WTC11 (cell line): ENCODE data around the gene KRTCAP3. TPM values are rescaled to one million over a fixed set of nuclear protein-coding genes. Genes with fewer than 3 reads are reported as not detected.

Experiments
- ATAC-seq: fragments of 200-7000 bp; cut with Tn5 transposase; 2 replicates; pipeline ENCODE4 v1.10.0; 2021; ENCODE audit warnings: mild to moderate bottlenecking, moderate library complexity
- CTCF ChIA-PET: fragments of 300-600 bp; sonication (Branson Sonifier 250); formaldehyde crosslinking; loops from one replicate; lab custom pipeline; 2021; ENCODE audit warnings: antibody characterized with exemption; lab: Charles Lee
- POLR2A ChIA-PET: fragments of 350-600 bp; sonication (Branson Sonifier 250); formaldehyde crosslinking; loops from one replicate; lab custom pipeline; 2021; ENCODE audit warnings: antibody characterized with exemption; lab: Charles Lee
- DNase-seq: peaks from one replicate; pipeline ENCODE4 v3.0.0; 2021; ENCODE audit warnings: low spot score
- H3K27ac Mint-ChIP-seq: 2 replicates; pipeline ENCODE4 v1.8.0; 2021; ENCODE audit warnings: mixed read lengths
- H3K27me3 Mint-ChIP-seq: 2 replicates; pipeline ENCODE4 v1.8.0; 2021; ENCODE audit warnings: low read depth, mild to moderate bottlenecking, moderate library complexity, mixed read lengths
- H3K36me3 Mint-ChIP-seq: 2 replicates; pipeline ENCODE4 v1.8.0; 2021; ENCODE audit warnings: mixed read lengths
- H3K4me1 Mint-ChIP-seq: 2 replicates; pipeline ENCODE4 v1.8.0; 2022; ENCODE audit warnings: mixed read lengths
- H3K4me3 Mint-ChIP-seq: 2 replicates; pipeline ENCODE4 v1.8.0; 2021; ENCODE audit warnings: mild to moderate bottlenecking, moderate library complexity, mixed read lengths
- H3K9me3 Mint-ChIP-seq: 2 replicates; pipeline ENCODE4 v1.8.0; 2021; ENCODE audit warnings: mixed read lengths
- ATF1 ChIP-seq: sonication (generic); formaldehyde crosslinking; IDR thresholded peaks from 2 replicates; pipeline ENCODE4 v1.8.1; 2023; ENCODE audit warnings: mild to moderate bottlenecking, moderate library complexity, missing genetic modification reagents
- CREM ChIP-seq: sonication (generic); formaldehyde crosslinking; IDR thresholded peaks from 2 replicates; pipeline ENCODE4 v1.8.1; 2022; ENCODE audit warnings: mild to moderate bottlenecking, missing genetic modification reagents, moderate library complexity
- ESRRA ChIP-seq: sonication (generic); formaldehyde crosslinking; IDR thresholded peaks from 2 replicates; pipeline ENCODE4 v1.8.1; 2022; ENCODE audit warnings: mild to moderate bottlenecking, missing genetic modification reagents, borderline replicate concordance
- ETV6 ChIP-seq: sonication (generic); formaldehyde crosslinking; IDR thresholded peaks from 2 replicates; pipeline ENCODE4 v1.8.1; 2022; ENCODE audit warnings: mild to moderate bottlenecking, missing genetic modification reagents
- FOXJ3 ChIP-seq: sonication (generic); formaldehyde crosslinking; IDR thresholded peaks from 2 replicates; pipeline ENCODE4 v1.9.0; 2021; ENCODE audit warnings: missing genetic modification reagents, mild to moderate bottlenecking, borderline replicate concordance
- GTF2I ChIP-seq: fragments of 250-450 bp; sonication (Bioruptor Pico); conservative IDR thresholded peaks from 2 replicates; pipeline ENCODE4 v1.4.0; 2021; ENCODE audit warnings: mild to moderate bottlenecking
- IRF2 ChIP-seq: sonication (generic); formaldehyde crosslinking; IDR thresholded peaks from 2 replicates; pipeline ENCODE4 v1.8.0; 2022; ENCODE audit warnings: low read depth, missing genetic modification reagents, borderline replicate concordance
- JUN ChIP-seq: sonication (generic); formaldehyde crosslinking; IDR thresholded peaks from 2 replicates; pipeline ENCODE4 v1.8.0; 2023; ENCODE audit warnings: mild to moderate bottlenecking, missing genetic modification reagents
- KAT7 ChIP-seq: sonication (generic); formaldehyde crosslinking; IDR thresholded peaks from 2 replicates; pipeline ENCODE4 v1.8.1; 2023; ENCODE audit warnings: missing genetic modification reagents, mild to moderate bottlenecking, borderline replicate concordance
- NFE2L1 ChIP-seq: sonication (generic); formaldehyde crosslinking; IDR thresholded peaks from 2 replicates; pipeline ENCODE4 v1.8.1; 2023; ENCODE audit warnings: missing genetic modification reagents
- PRRX2 ChIP-seq: fragments of 250-450 bp; sonication (Bioruptor Pico); IDR thresholded peaks from 2 replicates; pipeline ENCODE4 v1.8.0; 2021; ENCODE audit warnings: mild to moderate bottlenecking
- SMAD3 ChIP-seq: sonication (generic); formaldehyde crosslinking; IDR thresholded peaks from 2 replicates; pipeline ENCODE4 v1.8.0; 2022; ENCODE audit warnings: missing genetic modification reagents, mild to moderate bottlenecking, borderline replicate concordance
- SMAD4 ChIP-seq: sonication (generic); formaldehyde crosslinking; IDR thresholded peaks from 2 replicates; pipeline ENCODE4 v1.8.0; 2022; ENCODE audit warnings: mild to moderate bottlenecking, missing genetic modification reagents
- SP1 ChIP-seq: sonication (generic); formaldehyde crosslinking; conservative IDR thresholded peaks from 2 replicates; pipeline ENCODE4 v1.8.1; 2022; ENCODE audit warnings: missing genetic modification reagents
- TEAD1 ChIP-seq: sonication (generic); formaldehyde crosslinking; IDR thresholded peaks from 2 replicates; pipeline ENCODE4 v1.8.0; 2022; ENCODE audit warnings: mild to moderate bottlenecking, missing genetic modification reagents
- TEAD4 ChIP-seq: sonication (generic); formaldehyde crosslinking; IDR thresholded peaks from 2 replicates; pipeline ENCODE4 v1.8.0; 2022; ENCODE audit warnings: mild to moderate bottlenecking, missing genetic modification reagents
- TP53 ChIP-seq: sonication (generic); formaldehyde crosslinking; IDR thresholded peaks from 2 replicates; pipeline ENCODE4 v1.8.1; 2023; ENCODE audit warnings: mild to moderate bottlenecking, missing genetic modification reagents
- ZBTB21 ChIP-seq: sonication (generic); formaldehyde crosslinking; IDR thresholded peaks from 2 replicates; pipeline ENCODE4 v1.8.1; 2023; ENCODE audit warnings: mild to moderate bottlenecking, missing genetic modification reagents, borderline replicate concordance
- ZNF263 ChIP-seq: sonication (generic); formaldehyde crosslinking; IDR thresholded peaks from 2 replicates; pipeline ENCODE4 v1.8.1; 2022; ENCODE audit warnings: low read depth, mild to moderate bottlenecking, moderate library complexity, missing genetic modification reagents
- ZNF317 ChIP-seq: sonication (generic); formaldehyde crosslinking; IDR thresholded peaks from 2 replicates; pipeline ENCODE4 v1.8.1; 2023; ENCODE audit warnings: low read depth, mild to moderate bottlenecking, moderate library complexity, missing genetic modification reagents, borderline replicate concordance
- ZNF416 ChIP-seq: fragments of 250-450 bp; sonication (Bioruptor Pico); IDR thresholded peaks from 2 replicates; pipeline ENCODE4 v1.9.0; 2021; ENCODE audit warnings: mild to moderate bottlenecking, inconsistent platforms
- total RNA-seq: library from RNA; stranded (reverse); gene quantifications from 3 replicates; pipeline ENCODE4 v1.2.3, GENCODE V29; 2021
- TF ChIP-seq, protein P1 (sequence below): fragments of 250-450 bp; sonication (Bioruptor Pico); IDR thresholded peaks from 2 replicates; pipeline ENCODE4 v1.9.0; 2021; ENCODE audit warnings: mild to moderate bottlenecking
- TF ChIP-seq, protein P2 (sequence below): sonication (generic); formaldehyde crosslinking; IDR thresholded peaks from 2 replicates; pipeline ENCODE4 v1.8.1; 2022; ENCODE audit warnings: mild to moderate bottlenecking, missing genetic modification reagents, moderate library complexity, borderline replicate concordance
- TF ChIP-seq, protein P3 (sequence below): fragments of 250-450 bp; sonication (Bioruptor Pico); IDR thresholded peaks from 2 replicates; pipeline ENCODE4 v1.8.0; 2021; ENCODE audit warnings: mild to moderate bottlenecking
- TF ChIP-seq, protein P4 (sequence below): sonication (generic); formaldehyde crosslinking; IDR thresholded peaks from 2 replicates; pipeline ENCODE4 v1.8.0; 2023; ENCODE audit warnings: missing genetic modification reagents, mild to moderate bottlenecking, borderline replicate concordance
- TF ChIP-seq, protein P5 (sequence below): sonication (generic); formaldehyde crosslinking; IDR thresholded peaks from 2 replicates; pipeline ENCODE4 v1.8.1; 2023; ENCODE audit warnings: mild to moderate bottlenecking, missing genetic modification reagents
- TF ChIP-seq, protein P6 (sequence below): fragments of 250-450 bp; sonication (Bioruptor Pico); IDR thresholded peaks from 2 replicates; pipeline ENCODE4 v1.9.0; 2021; ENCODE audit warnings: mild to moderate bottlenecking

Gene KRTCAP3
- total RNA-seq, 1 experiment from 2014 or later = 41.9 TPM

DNA sequence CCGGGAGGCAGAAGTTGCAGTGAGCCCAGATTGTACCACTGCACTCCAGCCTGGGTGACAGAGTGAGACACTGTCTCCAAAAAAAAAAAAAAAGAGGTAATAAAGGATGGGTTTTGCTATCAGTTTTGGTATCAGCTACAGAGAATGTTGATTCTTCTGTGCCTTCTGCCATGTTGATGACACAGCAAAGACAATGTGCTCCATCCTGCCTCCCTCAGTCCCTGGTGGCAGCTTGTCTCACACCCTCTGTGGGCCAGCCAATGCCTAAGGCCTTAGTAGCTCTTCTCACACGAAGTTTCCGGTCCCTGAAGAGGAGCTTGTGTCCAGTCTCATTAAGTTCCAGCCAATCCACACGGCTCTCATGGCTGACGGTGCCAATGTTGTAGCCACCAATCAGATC lies 29.8 kb downstream of the KRTCAP3 start:
- POLR2A ChIA-PET = no interaction called here
- Mint-ChIP-seq H3K36me3 (peaks cover 15% of the 10 kb centered on the region), H3K4me3 (no peak overlapping the region), H3K27me3 (no peaks in the 10 kb centered on the region), H3K27ac (peak overlapping the region; percentile 58; the same call in 1 of the 2 replicates), H3K4me1 (no peaks in the 10 kb centered on the region), H3K9me3 (no peaks in the 10 kb centered on the region)
- CTCF ChIA-PET = no interaction called here
- TF ChIP-seq ZNF317 (CRISPR knock-in tag) = no peak
- TF ChIP-seq CREM (CRISPR knock-in tag) = no peak
- no peak for TF ChIP-seq PRRX2 (CRISPR knock-in tag)
- TF ChIP-seq SMAD3 (CRISPR knock-in tag) = no peak
- TF ChIP-seq NFE2L1 = no peak
- TF ChIP-seq KAT7 = no peak
- no peak for TF ChIP-seq JUN (CRISPR knock-in tag)
- TF ChIP-seq, protein P1, sequence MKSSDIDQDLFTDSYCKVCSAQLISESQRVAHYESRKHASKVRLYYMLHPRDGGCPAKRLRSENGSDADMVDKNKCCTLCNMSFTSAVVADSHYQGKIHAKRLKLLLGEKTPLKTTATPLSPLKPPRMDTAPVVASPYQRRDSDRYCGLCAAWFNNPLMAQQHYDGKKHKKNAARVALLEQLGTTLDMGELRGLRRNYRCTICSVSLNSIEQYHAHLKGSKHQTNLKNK (CRISPR knock-in tag) = no peak
- TF ChIP-seq, protein P2, sequence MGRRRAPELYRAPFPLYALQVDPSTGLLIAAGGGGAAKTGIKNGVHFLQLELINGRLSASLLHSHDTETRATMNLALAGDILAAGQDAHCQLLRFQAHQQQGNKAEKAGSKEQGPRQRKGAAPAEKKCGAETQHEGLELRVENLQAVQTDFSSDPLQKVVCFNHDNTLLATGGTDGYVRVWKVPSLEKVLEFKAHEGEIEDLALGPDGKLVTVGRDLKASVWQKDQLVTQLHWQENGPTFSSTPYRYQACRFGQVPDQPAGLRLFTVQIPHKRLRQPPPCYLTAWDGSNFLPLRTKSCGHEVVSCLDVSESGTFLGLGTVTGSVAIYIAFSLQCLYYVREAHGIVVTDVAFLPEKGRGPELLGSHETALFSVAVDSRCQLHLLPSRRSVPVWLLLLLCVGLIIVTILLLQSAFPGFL = no peak
- TF ChIP-seq, protein P3, sequence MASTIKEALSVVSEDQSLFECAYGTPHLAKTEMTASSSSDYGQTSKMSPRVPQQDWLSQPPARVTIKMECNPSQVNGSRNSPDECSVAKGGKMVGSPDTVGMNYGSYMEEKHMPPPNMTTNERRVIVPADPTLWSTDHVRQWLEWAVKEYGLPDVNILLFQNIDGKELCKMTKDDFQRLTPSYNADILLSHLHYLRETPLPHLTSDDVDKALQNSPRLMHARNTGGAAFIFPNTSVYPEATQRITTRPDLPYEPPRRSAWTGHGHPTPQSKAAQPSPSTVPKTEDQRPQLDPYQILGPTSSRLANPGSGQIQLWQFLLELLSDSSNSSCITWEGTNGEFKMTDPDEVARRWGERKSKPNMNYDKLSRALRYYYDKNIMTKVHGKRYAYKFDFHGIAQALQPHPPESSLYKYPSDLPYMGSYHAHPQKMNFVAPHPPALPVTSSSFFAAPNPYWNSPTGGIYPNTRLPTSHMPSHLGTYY (CRISPR knock-in tag) = no peak
- TF ChIP-seq ETV6 (CRISPR knock-in tag) = no peak
- no peak for TF ChIP-seq SMAD4 (CRISPR knock-in tag)
- no peak for TF ChIP-seq ZNF263 (CRISPR knock-in tag)
- TF ChIP-seq TP53 (CRISPR knock-in tag) = no peak
- TF ChIP-seq, protein P4, sequence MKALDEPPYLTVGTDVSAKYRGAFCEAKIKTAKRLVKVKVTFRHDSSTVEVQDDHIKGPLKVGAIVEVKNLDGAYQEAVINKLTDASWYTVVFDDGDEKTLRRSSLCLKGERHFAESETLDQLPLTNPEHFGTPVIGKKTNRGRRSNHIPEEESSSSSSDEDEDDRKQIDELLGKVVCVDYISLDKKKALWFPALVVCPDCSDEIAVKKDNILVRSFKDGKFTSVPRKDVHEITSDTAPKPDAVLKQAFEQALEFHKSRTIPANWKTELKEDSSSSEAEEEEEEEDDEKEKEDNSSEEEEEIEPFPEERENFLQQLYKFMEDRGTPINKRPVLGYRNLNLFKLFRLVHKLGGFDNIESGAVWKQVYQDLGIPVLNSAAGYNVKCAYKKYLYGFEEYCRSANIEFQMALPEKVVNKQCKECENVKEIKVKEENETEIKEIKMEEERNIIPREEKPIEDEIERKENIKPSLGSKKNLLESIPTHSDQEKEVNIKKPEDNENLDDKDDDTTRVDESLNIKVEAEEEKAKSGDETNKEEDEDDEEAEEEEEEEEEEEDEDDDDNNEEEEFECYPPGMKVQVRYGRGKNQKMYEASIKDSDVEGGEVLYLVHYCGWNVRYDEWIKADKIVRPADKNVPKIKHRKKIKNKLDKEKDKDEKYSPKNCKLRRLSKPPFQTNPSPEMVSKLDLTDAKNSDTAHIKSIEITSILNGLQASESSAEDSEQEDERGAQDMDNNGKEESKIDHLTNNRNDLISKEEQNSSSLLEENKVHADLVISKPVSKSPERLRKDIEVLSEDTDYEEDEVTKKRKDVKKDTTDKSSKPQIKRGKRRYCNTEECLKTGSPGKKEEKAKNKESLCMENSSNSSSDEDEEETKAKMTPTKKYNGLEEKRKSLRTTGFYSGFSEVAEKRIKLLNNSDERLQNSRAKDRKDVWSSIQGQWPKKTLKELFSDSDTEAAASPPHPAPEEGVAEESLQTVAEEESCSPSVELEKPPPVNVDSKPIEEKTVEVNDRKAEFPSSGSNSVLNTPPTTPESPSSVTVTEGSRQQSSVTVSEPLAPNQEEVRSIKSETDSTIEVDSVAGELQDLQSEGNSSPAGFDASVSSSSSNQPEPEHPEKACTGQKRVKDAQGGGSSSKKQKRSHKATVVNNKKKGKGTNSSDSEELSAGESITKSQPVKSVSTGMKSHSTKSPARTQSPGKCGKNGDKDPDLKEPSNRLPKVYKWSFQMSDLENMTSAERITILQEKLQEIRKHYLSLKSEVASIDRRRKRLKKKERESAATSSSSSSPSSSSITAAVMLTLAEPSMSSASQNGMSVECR = no peak
- TF ChIP-seq, protein P5, sequence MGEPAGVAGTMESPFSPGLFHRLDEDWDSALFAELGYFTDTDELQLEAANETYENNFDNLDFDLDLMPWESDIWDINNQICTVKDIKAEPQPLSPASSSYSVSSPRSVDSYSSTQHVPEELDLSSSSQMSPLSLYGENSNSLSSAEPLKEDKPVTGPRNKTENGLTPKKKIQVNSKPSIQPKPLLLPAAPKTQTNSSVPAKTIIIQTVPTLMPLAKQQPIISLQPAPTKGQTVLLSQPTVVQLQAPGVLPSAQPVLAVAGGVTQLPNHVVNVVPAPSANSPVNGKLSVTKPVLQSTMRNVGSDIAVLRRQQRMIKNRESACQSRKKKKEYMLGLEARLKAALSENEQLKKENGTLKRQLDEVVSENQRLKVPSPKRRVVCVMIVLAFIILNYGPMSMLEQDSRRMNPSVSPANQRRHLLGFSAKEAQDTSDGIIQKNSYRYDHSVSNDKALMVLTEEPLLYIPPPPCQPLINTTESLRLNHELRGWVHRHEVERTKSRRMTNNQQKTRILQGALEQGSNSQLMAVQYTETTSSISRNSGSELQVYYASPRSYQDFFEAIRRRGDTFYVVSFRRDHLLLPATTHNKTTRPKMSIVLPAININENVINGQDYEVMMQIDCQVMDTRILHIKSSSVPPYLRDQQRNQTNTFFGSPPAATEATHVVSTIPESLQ (CRISPR knock-in tag) = no peak
- TF ChIP-seq GTF2I (CRISPR knock-in tag) = no peak
- DNase-seq (no peak), ATAC-seq (no peak)

DNA sequence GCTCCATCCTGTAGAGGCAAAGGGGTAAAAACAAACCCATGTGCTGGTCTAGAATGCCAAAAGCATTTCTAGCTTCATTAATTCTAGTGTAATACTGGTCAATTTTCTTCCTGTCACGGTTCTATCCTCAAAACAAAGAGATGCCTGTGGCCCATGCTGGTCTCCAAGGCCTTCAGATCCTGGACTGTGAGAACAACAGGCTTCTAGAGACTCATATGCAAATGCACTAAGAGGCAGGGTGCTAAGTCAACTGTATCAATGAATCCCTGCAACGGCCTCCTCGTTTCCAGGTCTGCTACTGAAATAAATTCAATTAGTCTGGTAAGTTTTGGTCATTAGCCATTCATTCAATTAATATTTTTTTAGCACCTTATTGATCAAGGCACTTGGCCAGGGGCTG lies 43.3 kb downstream of the KRTCAP3 start:
- no peak overlapping the region for H3K27ac Mint-ChIP-seq
- H3K9me3 Mint-ChIP-seq = no peaks in the 10 kb centered on the region
- no peaks in the 10 kb centered on the region for H3K27me3 Mint-ChIP-seq
- TF ChIP-seq SMAD4 (CRISPR knock-in tag) (no peak), ESRRA (CRISPR knock-in tag) (no peak), ZNF416 (CRISPR knock-in tag) (no peak), SP1 (CRISPR knock-in tag) (no peak), ATF1 (CRISPR knock-in tag) (no peak), TEAD1 (CRISPR knock-in tag) (no peak), ZBTB21 (CRISPR knock-in tag) (no peak), NFE2L1 (no peak), ZNF263 (CRISPR knock-in tag) (no peak), IRF2 (CRISPR knock-in tag) (no peak), TEAD4 (CRISPR knock-in tag) (no peak), FOXJ3 (no peak)
- TF ChIP-seq, protein P6, sequence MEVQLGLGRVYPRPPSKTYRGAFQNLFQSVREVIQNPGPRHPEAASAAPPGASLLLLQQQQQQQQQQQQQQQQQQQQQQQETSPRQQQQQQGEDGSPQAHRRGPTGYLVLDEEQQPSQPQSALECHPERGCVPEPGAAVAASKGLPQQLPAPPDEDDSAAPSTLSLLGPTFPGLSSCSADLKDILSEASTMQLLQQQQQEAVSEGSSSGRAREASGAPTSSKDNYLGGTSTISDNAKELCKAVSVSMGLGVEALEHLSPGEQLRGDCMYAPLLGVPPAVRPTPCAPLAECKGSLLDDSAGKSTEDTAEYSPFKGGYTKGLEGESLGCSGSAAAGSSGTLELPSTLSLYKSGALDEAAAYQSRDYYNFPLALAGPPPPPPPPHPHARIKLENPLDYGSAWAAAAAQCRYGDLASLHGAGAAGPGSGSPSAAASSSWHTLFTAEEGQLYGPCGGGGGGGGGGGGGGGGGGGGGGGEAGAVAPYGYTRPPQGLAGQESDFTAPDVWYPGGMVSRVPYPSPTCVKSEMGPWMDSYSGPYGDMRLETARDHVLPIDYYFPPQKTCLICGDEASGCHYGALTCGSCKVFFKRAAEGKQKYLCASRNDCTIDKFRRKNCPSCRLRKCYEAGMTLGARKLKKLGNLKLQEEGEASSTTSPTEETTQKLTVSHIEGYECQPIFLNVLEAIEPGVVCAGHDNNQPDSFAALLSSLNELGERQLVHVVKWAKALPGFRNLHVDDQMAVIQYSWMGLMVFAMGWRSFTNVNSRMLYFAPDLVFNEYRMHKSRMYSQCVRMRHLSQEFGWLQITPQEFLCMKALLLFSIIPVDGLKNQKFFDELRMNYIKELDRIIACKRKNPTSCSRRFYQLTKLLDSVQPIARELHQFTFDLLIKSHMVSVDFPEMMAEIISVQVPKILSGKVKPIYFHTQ (CRISPR knock-in tag) = no peak

More for the DNA sequence above, 43.3 kb downstream of the KRTCAP3 start:
- H3K4me1 Mint-ChIP-seq = peaks cover 16% of the 10 kb centered on the region
- H3K36me3 Mint-ChIP-seq = no peaks in the 10 kb centered on the region
- POLR2A ChIA-PET = no interaction called here
- DNase-seq (no peak), ATAC-seq (no peak)
- H3K4me3 Mint-ChIP-seq = no peak overlapping the region
- CTCF ChIA-PET = no interaction called here
